ENCODE measurements around the gene TSPAN33. TPM values are rescaled to one million over a fixed set of nuclear protein-coding genes. Genes with fewer than 3 reads are reported as not detected.

The TSPAN33 gene
- total RNA-seq, 1 donor from 2014 or later = 1.3 TPM

GRCh38 chr7:129162732-129163131, 18.2 kb downstream of the TSPAN33 start:
- FAIRE-seq (no peak), DNase-seq (ENCODE audit: low read depth) (no peak)
- Histone ChIP-seq H3K27me3 (ENCODE audit: control insufficient read depth, insufficient read depth, low read length) (peaks cover 1% of the 10 kb centered on the region), H3K4me3 (ENCODE audit: low read depth, low read length) (no peak overlapping the region), H3K36me3 (ENCODE audit: control insufficient read depth, insufficient read depth, low read length) (no peaks in the 10 kb centered on the region)
- no peak for TF ChIP-seq CTCF (IDR thresholded peaks at IDR 0.05; ENCODE audit: insufficient read depth, low read length, severe bottlenecking)

- DNase-seq (ENCODE audit: low read depth) (peak; percentile 55), FAIRE-seq (no peak)
- Histone ChIP-seq H3K4me3 (ENCODE audit: low read depth, low read length) (no peak overlapping the region), H3K27me3 (ENCODE audit: control insufficient read depth, insufficient read depth, low read length) (no peaks in the 10 kb centered on the region), H3K36me3 (ENCODE audit: control insufficient read depth, insufficient read depth, low read length) (no peaks in the 10 kb centered on the region)
- TF ChIP-seq CTCF (IDR thresholded peaks at IDR 0.05; ENCODE audit: insufficient read depth, low read length, severe bottlenecking) = peak; percentile 63
Measured at GRCh38 chr7:129163875-129164544, 19.5 kb downstream of the TSPAN33 start.

GRCh38 chr7:129166745-129167144, 22.2 kb downstream of the TSPAN33 start:
- FAIRE-seq (no peak), DNase-seq (ENCODE audit: low read depth) (peak; percentile 70)
- TF ChIP-seq CTCF (IDR thresholded peaks at IDR 0.05; ENCODE audit: insufficient read depth, low read length, severe bottlenecking) = no peak
- H3K27me3 ChIP-seq (ENCODE audit: control insufficient read depth, insufficient read depth, low read length) = no peaks in the 10 kb centered on the region
- no peaks in the 10 kb centered on the region for H3K36me3 ChIP-seq (ENCODE audit: control insufficient read depth, insufficient read depth, low read length)
- no peak overlapping the region for H3K4me3 ChIP-seq (ENCODE audit: low read depth, low read length)

- Histone ChIP-seq H3K36me3 (ENCODE audit: control insufficient read depth, insufficient read depth, low read length) (no peaks in the 10 kb centered on the region), H3K27me3 (ENCODE audit: control insufficient read depth, insufficient read depth, low read length) (no peaks in the 10 kb centered on the region), H3K4me3 (ENCODE audit: low read depth, low read length) (no peak overlapping the region)
- no peak for TF ChIP-seq CTCF (IDR thresholded peaks at IDR 0.05; ENCODE audit: insufficient read depth, low read length, severe bottlenecking)
- no peak for DNase-seq (ENCODE audit: low read depth)
- FAIRE-seq = no peak
Measured at GRCh38 chr7:129167817-129168216, 23.3 kb downstream of the TSPAN33 start.

- no peaks in the 10 kb centered on the region for H3K36me3 ChIP-seq (ENCODE audit: control insufficient read depth, insufficient read depth, low read length)
- TF ChIP-seq CTCF (IDR thresholded peaks at IDR 0.05; ENCODE audit: insufficient read depth, low read length, severe bottlenecking) = no peak
- H3K4me3 ChIP-seq (ENCODE audit: low read depth, low read length) = peak overlapping the region; percentile 27
- no peak for FAIRE-seq
- H3K27me3 ChIP-seq (ENCODE audit: control insufficient read depth, insufficient read depth, low read length) = no peaks in the 10 kb centered on the region
- peak; percentile 50 for DNase-seq (ENCODE audit: low read depth)
Measured at GRCh38 chr7:129168231-129169021, 23.9 kb downstream of the TSPAN33 start.

Measured in bronchial epithelial cell (primary cell).